ENCODE results near the gene ASTN1.

DNA sequence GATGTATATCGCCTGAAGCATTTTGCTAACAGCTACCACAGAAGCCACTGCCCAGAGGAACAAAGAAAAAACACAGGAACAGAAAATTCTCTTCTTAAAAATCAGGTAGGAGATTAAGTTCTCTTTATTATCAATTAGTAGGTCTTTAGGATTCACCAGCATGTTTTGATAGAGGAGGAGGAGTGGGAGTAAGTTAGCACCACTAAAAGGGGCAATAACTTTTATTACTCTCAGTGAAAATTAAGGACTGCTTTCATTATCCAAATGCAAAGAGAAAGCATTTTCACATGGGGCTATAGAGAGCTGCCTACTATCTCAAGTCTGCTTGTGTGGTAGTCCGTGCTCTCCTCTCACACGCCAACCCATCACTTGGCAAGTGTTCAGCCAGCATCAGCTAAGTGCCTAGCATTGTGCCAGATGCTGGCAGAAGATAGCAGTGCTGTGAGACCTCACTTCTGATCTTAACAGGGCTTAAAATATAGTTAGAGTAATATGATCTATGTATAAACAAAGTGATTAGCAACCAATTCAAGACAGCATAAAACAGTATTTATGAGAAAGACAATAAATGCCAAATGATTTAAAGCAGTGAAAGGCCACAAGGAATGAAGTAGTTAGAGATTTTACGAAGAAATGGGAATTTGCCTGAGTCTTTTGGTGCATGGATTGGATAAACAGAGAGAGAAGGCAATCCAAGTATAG is 39.8 kb downstream of the ASTN1 start:
- TF ChIP-seq, protein P1, sequence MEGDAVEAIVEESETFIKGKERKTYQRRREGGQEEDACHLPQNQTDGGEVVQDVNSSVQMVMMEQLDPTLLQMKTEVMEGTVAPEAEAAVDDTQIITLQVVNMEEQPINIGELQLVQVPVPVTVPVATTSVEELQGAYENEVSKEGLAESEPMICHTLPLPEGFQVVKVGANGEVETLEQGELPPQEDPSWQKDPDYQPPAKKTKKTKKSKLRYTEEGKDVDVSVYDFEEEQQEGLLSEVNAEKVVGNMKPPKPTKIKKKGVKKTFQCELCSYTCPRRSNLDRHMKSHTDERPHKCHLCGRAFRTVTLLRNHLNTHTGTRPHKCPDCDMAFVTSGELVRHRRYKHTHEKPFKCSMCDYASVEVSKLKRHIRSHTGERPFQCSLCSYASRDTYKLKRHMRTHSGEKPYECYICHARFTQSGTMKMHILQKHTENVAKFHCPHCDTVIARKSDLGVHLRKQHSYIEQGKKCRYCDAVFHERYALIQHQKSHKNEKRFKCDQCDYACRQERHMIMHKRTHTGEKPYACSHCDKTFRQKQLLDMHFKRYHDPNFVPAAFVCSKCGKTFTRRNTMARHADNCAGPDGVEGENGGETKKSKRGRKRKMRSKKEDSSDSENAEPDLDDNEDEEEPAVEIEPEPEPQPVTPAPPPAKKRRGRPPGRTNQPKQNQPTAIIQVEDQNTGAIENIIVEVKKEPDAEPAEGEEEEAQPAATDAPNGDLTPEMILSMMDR (IDR thresholded peaks at IDR 0.05): no peak
- TF ChIP-seq POLR2A (IDR thresholded peaks at IDR 0.05): no peak
